ENCODE results near the gene GLCCI1. TPM values are rescaled to one million over a fixed set of nuclear protein-coding genes. Genes with fewer than 3 reads are reported as not detected.

GLCCI1 gene
- total RNA-seq, 2 donors from 2014 or later: 3.4 to 3.8 TPM

DNA sequence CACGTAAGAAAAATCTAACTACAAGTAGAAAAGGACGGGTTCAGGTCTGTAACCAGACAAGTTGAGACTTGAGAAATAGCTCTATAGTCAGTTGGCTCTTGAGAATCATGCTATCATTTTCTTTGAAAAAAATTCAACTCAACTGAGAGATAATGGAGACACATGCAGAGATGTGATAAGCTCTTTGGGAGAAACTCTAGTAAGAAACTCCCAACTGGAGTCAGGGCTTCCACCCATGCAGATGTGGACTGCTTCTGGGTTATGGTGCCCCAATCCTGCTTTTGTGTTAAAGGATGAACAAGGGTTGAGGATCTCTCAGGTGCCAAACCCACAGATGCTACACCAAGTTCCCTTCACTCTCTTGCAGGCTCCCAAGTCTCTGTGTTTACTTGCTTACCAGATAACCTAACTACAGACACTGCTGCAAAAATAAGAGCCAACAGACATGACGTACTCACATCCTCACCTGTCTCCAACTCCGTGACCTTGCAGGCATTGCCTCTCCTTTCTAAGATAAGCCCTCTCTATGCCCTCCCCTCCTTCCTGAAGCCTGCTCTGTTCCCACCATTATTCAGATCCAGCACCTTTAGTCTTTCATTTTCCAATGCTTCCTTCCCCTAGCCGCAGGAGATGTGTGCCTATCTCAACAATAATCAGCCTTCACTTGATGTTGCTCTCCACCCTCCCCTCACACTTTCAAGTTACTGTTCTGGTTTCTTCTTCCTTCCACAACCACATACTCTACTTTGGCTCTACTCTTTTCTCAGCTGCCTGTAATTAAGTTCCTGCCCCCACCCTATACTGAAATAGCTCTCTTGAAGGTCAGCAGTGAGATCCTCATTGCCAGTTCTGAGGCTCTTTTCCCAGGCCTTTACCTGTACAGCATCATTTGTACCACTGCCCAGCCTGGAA, 163.4 kb downstream of the GLCCI1 start:
- Histone ChIP-seq H3K9me3 (no peaks in the 10 kb centered on the region), H3K4me1 (no peaks in the 10 kb centered on the region), H3K36me3 (peaks cover 5% of the 10 kb centered on the region), H3K27ac (no peak overlapping the region), H3K4me3 (no peak overlapping the region), H3K27me3 (no peaks in the 10 kb centered on the region)
- no peak for DNase-seq (ENCODE audit: low spot score)
- no peak for TF ChIP-seq CTCF (IDR thresholded peaks at IDR 0.05)

GRCh38 chr7:8133188-8133848, 164.7 kb downstream of the GLCCI1 start:
- H3K4me1 ChIP-seq: no peaks in the 10 kb centered on the region
- TF ChIP-seq CTCF (IDR thresholded peaks at IDR 0.05): no peak
- no peaks in the 10 kb centered on the region for H3K36me3 ChIP-seq
- H3K27ac ChIP-seq: no peak overlapping the region
- H3K9me3 ChIP-seq: no peaks in the 10 kb centered on the region
- H3K4me3 ChIP-seq: no peak overlapping the region
- H3K27me3 ChIP-seq: no peaks in the 10 kb centered on the region
- no peak for DNase-seq (ENCODE audit: low spot score)

- H3K9me3 ChIP-seq: no peaks in the 10 kb centered on the region
- no peak for TF ChIP-seq CTCF (IDR thresholded peaks at IDR 0.05)
- H3K4me1 ChIP-seq: no peaks in the 10 kb centered on the region
- no peaks in the 10 kb centered on the region for H3K27me3 ChIP-seq
- no peaks in the 10 kb centered on the region for H3K36me3 ChIP-seq
- H3K27ac ChIP-seq: no peak overlapping the region
- H3K4me3 ChIP-seq: no peak overlapping the region
- no peak for DNase-seq (ENCODE audit: low spot score)
Measured at GRCh38 chr7:8134089-8134733, 165.6 kb downstream of the GLCCI1 start.

- no peaks in the 10 kb centered on the region for H3K36me3 ChIP-seq
- no peak overlapping the region for H3K4me3 ChIP-seq
- no peak for DNase-seq (ENCODE audit: low spot score)
- no peaks in the 10 kb centered on the region for H3K4me1 ChIP-seq
- no peak overlapping the region for H3K27ac ChIP-seq
- H3K9me3 ChIP-seq: no peaks in the 10 kb centered on the region
- TF ChIP-seq CTCF (IDR thresholded peaks at IDR 0.05): no peak
- no peaks in the 10 kb centered on the region for H3K27me3 ChIP-seq
Measured at GRCh38 chr7:8135417-8135816, 166.8 kb downstream of the GLCCI1 start.

GRCh38 chr7:8136051-8136730, 167.6 kb downstream of the GLCCI1 start:
- no peak for DNase-seq (ENCODE audit: low spot score)
- TF ChIP-seq CTCF (IDR thresholded peaks at IDR 0.05): no peak
- Histone ChIP-seq H3K36me3 (no peaks in the 10 kb centered on the region), H3K27ac (no peak overlapping the region), H3K4me1 (no peaks in the 10 kb centered on the region), H3K27me3 (no peaks in the 10 kb centered on the region), H3K9me3 (no peaks in the 10 kb centered on the region), H3K4me3 (no peak overlapping the region)
